Measurements from ENCODE around the gene LIN37. TPM values are rescaled to one million over a fixed set of nuclear protein-coding genes. Genes with fewer than 3 reads are reported as not detected.

LIN37 gene
- total RNA-seq, 1 experiment from 2014 or later, result 12.4 TPM

DNA sequence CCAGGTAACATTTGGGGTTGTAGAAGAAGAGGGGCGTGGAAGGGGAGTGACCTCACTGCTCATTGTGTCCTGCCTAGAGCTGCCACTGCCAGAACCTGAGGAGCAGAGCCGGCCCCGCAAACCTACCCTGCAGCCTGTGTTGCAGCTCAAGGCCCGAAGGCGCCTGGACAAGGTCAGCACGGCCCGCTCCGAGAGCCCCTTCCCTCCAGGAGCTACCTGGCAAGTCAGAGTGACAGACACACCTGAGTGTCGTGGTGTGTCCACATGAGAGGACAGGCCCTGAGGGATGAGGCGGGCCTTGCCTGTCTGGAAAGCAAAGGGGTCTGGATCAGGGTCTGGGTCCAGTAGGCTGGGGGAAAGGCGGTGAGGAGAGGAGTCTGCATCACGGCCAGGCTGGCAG is 23.8 kb upstream of the LIN37 start:
- H3K9me3 Mint-ChIP-seq (ENCODE audit: low read depth, unreplicated experiment), result no peaks in the 10 kb centered on the region
- CTCF ChIA-PET, result no interaction called here
- intact Hi-C loops (cut with micrococcal nuclease; ENCODE audit: unreplicated experiment), result no loop called here
- H3K4me1 Mint-ChIP-seq (ENCODE audit: low read depth, unreplicated experiment), result peaks cover 7% of the 10 kb centered on the region
- H3K27ac Mint-ChIP-seq (ENCODE audit: unreplicated experiment), result no peak overlapping the region
- no peaks in the 10 kb centered on the region for H3K27me3 Mint-ChIP-seq (ENCODE audit: unreplicated experiment)
- TF ChIP-seq CTCF (IDR thresholded peaks at IDR 0.05; ENCODE audit: unreplicated experiment), result no peak
- H3K36me3 Mint-ChIP-seq (ENCODE audit: insufficient read depth, unreplicated experiment), result peaks cover 83% of the 10 kb centered on the region
- DNase-seq, result no peak
- H3K4me3 Mint-ChIP-seq (ENCODE audit: low read depth, unreplicated experiment), result no peak overlapping the region
- BruUV-seq (replicated peaks), result no TSS peak

GRCh38 chr19:35725216-35725861 is 23.0 kb upstream of the LIN37 start:
- DNase-seq, result no peak
- CTCF ChIA-PET, result no interaction called here
- BruUV-seq (replicated peaks), result no TSS peak
- Mint-ChIP-seq H3K27ac (ENCODE audit: unreplicated experiment) (no peak overlapping the region), H3K27me3 (ENCODE audit: unreplicated experiment) (no peaks in the 10 kb centered on the region), H3K4me1 (ENCODE audit: low read depth, unreplicated experiment) (no peaks in the 10 kb centered on the region), H3K36me3 (ENCODE audit: insufficient read depth, unreplicated experiment) (peaks cover 80% of the 10 kb centered on the region), H3K4me3 (ENCODE audit: low read depth, unreplicated experiment) (no peak overlapping the region), H3K9me3 (ENCODE audit: low read depth, unreplicated experiment) (no peaks in the 10 kb centered on the region)
- intact Hi-C loops (cut with micrococcal nuclease; ENCODE audit: unreplicated experiment), result no loop called here
- no peak for TF ChIP-seq CTCF (IDR thresholded peaks at IDR 0.05; ENCODE audit: unreplicated experiment)

DNA sequence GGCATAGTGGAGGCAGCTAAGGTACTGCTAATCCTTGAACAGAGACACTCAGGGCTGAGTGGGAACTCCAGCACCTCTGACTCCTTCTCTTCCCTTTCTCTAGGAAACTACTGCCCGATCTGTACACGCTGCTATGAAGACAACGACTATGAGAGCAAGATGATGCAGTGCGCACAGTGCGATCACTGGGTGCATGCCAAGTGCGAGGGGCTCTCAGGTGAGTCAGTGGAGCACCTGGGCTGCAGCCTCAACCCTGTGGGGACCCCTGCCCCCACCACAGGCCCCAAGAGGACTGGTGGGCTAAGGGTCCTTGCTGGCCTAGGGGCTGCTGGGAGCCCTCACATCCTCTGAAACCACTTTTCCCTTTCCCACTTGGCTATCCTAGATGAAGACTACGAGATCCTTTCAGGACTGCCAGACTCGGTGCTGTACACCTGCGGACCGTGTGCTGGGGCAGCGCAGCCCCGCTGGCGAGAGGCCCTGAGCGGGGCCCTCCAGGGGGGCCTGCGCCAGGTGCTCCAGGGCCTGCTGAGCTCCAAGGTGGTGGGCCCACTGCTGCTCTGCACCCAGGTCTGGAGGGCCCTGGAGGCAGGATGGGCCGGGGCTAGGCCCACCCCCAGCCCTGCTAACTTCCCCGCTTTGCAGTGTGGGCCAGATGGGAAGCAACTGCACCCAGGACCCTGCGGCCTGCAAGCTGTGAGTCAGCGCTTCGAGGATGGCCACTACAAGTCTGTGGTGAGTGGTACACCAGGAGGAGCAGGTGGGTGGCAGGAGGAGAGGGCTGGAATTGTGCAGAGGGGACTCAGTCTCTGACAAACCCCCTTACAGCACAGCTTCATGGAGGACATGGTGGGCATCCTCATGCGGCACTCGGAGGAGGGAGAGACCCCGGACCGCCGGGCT is 21.1 kb upstream of the LIN37 start:
- Mint-ChIP-seq H3K27me3 (ENCODE audit: unreplicated experiment) (no peaks in the 10 kb centered on the region), H3K27ac (ENCODE audit: unreplicated experiment) (no peak overlapping the region), H3K36me3 (ENCODE audit: insufficient read depth, unreplicated experiment) (peaks cover 70% of the 10 kb centered on the region), H3K9me3 (ENCODE audit: low read depth, unreplicated experiment) (no peaks in the 10 kb centered on the region), H3K4me3 (ENCODE audit: low read depth, unreplicated experiment) (no peak overlapping the region), H3K4me1 (ENCODE audit: low read depth, unreplicated experiment) (no peaks in the 10 kb centered on the region)
- CTCF ChIA-PET, result interaction anchor here (1.2 kb wide), 1 partner anchor 69 kb away, joined by 3 read pairs; no protein-coding TSS in a partner anchor
- intact Hi-C loops (cut with micrococcal nuclease; ENCODE audit: unreplicated experiment), result no loop called here
- no TSS peak for BruUV-seq (replicated peaks)
- TF ChIP-seq CTCF (IDR thresholded peaks at IDR 0.05; ENCODE audit: unreplicated experiment), result no peak
- DNase-seq, result no peak

DNA sequence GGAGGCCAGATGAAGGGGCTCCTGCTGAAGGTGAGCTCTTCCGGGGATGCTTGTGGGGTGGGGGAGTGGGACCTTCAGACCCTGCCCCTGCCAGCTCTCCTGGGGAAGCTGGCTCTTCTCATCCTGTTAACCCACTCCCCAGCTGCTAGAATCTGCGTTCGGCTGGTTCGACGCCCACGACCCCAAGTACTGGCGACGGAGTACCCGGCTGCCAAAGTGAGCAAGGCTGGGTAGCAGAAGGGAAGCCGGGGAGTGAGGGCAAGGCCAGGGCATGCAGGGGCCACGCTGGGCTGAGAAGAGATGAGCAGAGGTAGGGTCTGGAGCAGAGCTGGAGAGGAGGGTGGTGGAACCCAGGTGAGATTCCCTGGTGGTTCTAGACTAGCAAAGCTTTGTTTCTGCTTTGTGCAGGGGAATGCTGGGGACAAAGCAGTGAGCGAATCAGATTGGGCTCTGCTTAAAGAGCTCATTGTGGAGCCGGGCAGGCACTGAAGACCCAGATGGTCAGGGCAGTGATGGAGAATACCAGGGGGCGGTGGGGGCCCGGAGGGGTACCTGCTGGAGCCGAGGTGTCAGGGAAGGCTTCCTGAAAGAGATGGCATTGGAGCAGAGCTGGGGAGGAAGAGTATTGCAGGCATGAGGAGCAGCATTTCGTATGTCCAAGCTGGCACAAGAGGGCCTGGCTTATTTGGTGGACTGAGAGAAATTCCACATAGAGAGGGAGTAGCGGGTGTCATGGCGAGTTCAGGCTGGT is 20.2 kb upstream of the LIN37 start:
- Mint-ChIP-seq H3K4me3 (ENCODE audit: low read depth, unreplicated experiment) (no peak overlapping the region), H3K9me3 (ENCODE audit: low read depth, unreplicated experiment) (no peaks in the 10 kb centered on the region), H3K36me3 (ENCODE audit: insufficient read depth, unreplicated experiment) (peaks cover 61% of the 10 kb centered on the region), H3K4me1 (ENCODE audit: low read depth, unreplicated experiment) (no peaks in the 10 kb centered on the region), H3K27ac (ENCODE audit: unreplicated experiment) (no peak overlapping the region), H3K27me3 (ENCODE audit: unreplicated experiment) (no peaks in the 10 kb centered on the region)
- intact Hi-C loops (cut with micrococcal nuclease; ENCODE audit: unreplicated experiment), result no loop called here
- BruUV-seq (replicated peaks), result no TSS peak
- no peak for TF ChIP-seq CTCF (IDR thresholded peaks at IDR 0.05; ENCODE audit: unreplicated experiment)
- CTCF ChIA-PET, result interaction anchor here (1.2 kb wide), 1 partner anchor 68 kb away, joined by 3 read pairs; no protein-coding TSS in a partner anchor
- DNase-seq, result no peak
